CD4-positive, alpha-beta T cell treated with Interleukin-2 at 100 ng/mL for 4 hours (primary cell): ENCODE measurements around the gene CDH12.

Experiments
- DNase-seq: peaks from one replicate; pipeline ENCODE4 v3.0.0-alpha.2; 2020; ENCODE audit warnings: low spot score

CDH12 gene

DNA sequence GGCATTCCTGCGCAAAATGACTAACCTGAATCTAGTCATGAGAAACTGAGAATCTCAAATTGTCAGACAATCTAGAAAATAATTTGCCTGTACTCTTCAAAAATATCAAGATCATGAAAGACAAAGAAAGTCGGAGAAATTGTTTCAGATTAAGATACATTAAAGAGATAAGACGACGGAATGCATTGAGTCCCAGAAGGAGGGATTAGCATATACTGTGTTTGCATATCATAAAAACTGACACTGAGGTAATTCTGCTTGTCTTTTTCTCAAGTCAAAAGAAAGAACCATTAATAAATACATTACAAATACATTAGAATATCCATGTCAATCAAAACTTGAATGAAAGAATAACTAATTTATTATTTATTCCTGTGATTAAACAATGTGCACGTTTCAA is 88.4 kb downstream of the CDH12 start:
- DNase-seq: no peak

DNA sequence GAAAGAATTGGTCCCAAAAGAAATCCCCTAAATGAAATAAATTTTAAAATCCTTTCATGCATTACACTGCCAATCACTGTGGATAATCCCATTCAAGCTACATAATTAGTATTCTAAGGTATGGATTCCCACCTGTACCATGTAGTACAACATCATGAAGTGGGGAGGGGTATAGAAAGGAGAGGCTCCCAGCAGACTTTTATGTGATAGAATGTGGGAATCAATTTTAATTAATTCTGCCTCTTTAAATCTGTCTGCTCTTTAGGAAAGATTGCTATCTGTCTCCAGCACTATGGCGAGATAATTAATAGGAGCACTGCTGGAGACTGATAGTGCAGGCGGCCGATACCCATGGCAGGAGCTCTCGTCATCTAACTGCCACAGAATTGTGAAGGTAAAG is 95.4 kb downstream of the CDH12 start:
- no peak for DNase-seq

- no peak for DNase-seq
Measured at GRCh38 chr5:22754155-22754554, 99.0 kb downstream of the CDH12 start.

DNA sequence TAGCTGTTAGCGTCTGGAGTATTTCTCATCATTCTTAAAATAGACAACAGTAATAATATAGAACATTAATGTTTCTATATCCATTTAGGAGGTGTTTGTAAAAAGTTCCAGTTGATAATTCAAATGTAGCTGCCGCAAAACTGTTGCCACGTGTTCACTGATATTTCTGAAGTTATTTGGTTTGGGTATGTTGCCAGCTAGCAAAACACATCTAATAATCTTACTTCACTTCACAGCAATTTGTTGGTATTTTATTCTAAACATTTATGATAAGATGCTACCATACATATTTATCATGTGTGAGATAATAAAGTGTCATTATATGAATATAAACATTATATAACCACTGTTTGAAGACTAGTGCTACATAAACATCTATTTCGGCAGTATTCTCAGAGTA is 101.6 kb downstream of the CDH12 start:
- no peak for DNase-seq

DNA sequence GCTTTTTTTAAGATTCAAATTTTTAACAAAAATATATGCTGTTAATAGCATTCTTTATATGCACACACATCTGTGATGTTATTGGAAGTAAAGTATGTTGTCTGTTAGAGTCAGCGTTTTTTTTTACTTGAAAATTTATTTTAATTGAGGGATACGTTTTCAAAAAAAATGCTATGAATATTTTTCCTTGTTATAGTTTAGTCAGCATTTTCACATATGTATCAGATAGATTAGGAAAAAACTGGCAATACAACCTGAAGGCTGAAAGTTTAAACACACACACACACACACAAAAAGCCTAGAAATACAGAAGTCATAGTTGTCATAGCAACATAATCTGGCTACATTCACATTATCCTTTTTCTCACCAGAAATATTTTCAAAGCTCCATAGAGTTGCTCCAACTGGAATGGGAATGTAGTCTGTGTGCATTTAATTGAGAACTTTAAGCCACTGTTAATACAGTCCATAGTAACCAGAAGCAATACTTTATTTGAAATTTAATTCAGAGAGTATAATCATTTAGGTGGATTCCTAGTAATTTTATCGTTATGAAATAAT is 116.6 kb downstream of the CDH12 start:
- DNase-seq: no peak

DNA sequence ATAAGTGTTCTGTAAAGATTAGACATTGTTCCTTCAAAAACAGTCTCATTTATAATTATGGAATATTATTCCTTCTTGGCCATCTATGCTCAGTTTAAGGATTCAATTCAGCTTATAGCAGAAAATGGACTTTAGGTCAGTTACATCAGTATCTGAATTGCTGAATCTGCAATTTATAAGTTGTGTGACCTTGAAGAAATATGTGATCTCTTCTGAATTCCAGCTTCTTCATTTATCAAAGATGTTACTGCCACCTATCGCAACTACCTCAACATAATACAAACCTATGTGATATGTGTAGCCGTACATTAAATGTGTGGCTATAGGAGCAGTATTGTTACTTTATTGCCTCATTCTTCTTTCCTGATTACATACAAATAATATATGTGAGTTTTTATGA is 118.2 kb downstream of the CDH12 start:
- no peak for DNase-seq

GRCh38 chr5:22728610-22729009 is 124.5 kb downstream of the CDH12 start:
- DNase-seq: no peak

DNA sequence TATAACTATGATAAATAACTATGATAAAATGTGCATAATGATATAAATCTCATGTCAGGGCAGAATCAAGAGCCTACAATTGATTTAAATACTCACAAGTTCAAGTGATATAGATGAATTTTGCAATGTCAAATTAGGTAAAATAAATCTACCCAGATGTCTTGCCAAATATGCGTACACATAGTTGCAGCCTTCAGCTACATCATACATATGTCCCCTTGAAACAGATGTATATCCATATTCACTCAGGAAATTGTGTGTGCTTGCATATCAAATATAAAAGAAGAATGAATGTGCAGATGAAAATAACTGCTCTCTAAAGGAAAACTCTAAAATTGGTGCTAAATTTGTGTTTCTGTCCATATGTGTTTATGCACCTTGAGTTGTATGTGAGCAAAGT is 130.7 kb downstream of the CDH12 start:
- no peak for DNase-seq

- no peak for DNase-seq
Measured at GRCh38 chr5:22722056-22722455, 131.1 kb downstream of the CDH12 start.

GRCh38 chr5:22719842-22720241 is 133.3 kb downstream of the CDH12 start:
- DNase-seq: no peak

DNA sequence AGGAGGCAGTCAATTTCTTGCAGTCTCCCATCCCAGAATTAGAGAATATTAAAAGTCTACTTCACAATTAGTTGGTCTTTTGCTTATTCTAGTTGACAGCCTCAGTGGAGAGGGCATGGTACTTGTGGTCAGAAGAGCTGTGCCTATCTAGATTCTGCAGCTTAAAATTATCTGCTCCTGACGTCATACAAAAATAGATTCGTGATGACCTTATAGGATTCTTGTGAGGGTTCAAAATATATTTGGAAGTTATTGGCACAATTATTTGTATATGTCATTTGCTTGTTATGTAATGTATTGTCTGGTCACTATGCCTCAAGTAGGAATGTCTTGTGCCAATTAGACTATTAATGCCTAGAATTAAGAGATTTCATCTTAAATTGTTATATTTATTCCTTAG is 142.5 kb downstream of the CDH12 start:
- DNase-seq: no peak

DNA sequence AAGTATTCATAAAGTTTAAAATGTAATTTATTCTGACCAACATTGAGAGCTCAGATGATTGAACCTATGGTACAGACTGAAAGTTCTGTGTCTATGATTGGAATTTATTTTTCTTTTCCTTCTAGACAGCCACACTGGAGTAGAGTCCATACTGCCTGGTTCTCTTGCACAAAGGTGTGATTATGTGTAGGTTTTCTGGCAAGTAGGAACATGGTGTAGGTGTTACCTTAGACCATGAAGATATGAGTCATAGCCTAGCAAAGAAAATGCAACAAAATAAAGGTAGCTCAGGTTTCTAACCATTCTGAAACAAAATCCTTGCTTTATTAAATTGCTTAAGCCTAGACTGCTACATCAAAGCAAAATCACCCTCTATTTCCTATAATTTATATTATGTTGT is 143.4 kb downstream of the CDH12 start:
- DNase-seq: no peak

- no peak for DNase-seq
Measured at GRCh38 chr5:22708770-22709328, 144.3 kb downstream of the CDH12 start.

GRCh38 chr5:22706901-22707300 is 146.2 kb downstream of the CDH12 start:
- DNase-seq: no peak

- DNase-seq: no peak
Measured at GRCh38 chr5:22699319-22699718, 153.8 kb downstream of the CDH12 start.

DNA sequence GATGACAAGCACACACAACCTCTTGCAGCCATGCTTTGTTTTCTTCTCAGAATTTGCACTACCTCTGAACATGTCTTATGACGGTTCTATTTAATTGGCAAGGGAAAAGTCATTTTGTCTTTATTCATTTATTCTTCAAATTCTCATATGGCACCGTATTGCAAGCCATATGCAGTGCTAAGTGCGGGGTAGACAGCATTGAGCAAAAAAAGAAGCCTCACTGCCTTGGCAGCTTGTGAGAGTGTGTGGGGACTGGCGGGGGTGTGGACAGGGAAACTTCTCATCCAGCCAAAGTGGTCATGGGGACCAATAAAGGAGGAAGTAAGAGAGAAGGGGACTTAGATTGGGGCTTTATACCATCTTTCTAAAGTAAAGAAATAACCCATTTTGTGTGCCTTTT is 160.0 kb downstream of the CDH12 start:
- DNase-seq: no peak

- no peak for DNase-seq
Measured at GRCh38 chr5:22683050-22683449, 170.1 kb downstream of the CDH12 start.

DNA sequence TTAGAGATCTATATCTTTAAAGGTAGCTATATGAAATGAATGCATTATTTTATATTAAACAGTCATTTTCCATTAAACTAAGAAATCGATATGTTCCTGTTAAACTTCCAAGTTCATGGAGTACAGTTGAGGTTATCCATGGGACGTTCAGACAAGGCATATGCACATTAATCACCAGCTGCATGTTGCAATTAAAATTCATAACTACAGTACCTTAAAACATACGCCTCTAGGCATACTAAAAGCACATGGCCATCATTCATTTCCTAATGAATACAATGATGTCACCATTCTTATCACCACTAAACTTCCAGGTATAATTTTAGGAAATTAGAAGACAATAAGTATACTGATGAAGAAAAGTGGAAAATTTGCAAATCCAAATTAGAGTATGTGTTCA is 174.3 kb downstream of the CDH12 start:
- DNase-seq: no peak

GRCh38 chr5:22673131-22673530 is 180.0 kb downstream of the CDH12 start:
- no peak for DNase-seq

- DNase-seq: no peak
Measured at GRCh38 chr5:22669345-22669744, 183.8 kb downstream of the CDH12 start.

DNA sequence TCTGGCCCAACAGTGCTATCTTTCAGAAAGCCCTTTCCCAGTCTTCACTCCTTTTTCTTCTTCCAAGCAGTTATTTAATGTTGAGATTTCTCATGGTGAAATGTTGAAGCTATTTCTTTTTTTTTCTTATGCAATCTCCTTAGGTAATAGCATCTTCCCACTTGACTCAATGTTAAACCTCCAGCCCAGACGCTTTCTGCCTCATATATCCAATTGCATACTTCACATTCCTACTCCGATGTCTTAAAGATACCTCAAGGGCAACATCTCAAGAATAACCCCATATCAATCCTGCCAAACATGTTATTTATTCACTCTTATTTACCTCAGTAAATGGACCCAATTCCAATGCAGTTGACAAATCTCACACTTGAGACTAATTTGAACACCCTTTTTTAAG is 187.3 kb downstream of the CDH12 start:
- no peak for DNase-seq

DNA sequence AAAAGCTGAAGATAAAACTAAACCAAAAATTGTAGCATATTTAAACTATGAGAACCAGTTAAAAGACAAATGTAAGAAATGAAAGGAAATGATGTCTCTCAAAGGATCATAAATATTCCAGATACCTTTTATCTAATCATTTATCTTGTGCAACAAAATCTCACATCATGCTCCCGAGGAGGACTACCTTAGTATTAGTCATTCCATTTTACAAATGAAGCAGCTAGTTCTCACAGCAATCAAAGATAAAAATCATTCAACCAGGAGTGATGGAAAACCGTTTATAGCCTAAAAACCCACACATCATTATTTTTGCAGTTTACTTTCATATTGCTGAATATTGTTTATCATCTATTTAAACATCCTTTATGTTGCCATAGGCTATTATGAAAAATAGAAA is 190.0 kb downstream of the CDH12 start:
- no peak for DNase-seq

GRCh38 chr5:22662391-22662790 is 190.8 kb downstream of the CDH12 start:
- no peak for DNase-seq

DNA sequence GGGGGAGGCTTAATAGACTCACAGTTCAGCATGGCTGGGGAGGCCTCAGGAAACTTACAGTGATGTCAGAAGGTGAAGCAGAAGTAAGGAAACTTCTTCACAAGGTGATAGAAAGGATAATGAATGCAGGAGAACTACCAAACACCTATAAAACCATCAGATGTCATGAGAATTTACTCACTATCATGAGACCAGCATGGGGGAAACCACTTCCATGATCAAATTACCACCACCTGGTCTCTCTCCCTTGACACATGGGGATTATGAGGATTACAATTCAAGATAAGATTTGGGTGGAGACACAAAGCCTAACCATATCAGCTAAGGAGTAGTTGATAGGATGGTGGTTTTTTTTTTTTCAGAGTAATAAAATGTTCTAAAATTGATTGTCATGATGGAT is 201.8 kb downstream of the CDH12 start:
- DNase-seq: no peak

DNA sequence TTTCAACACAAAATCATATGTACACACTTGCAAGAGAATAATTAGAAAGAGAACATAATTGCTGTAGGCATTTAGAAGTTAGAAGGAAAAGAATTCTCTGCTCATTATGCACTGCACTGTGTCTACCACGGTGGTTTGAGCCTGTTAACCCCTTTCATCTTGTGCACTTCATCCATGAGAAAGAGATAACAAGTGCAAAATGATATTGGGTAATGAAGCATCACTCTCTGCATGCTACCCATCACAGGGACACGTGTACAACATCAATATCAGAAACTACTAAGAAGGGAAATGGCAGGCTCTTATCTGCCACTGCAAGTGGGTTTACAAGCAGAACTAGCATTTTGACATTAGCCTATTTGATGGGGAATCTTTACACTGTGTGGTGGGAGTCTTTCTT is 202.6 kb downstream of the CDH12 start:
- no peak for DNase-seq
